ENCODE measurements around the gene ILDR2.

ILDR2 gene

DNA sequence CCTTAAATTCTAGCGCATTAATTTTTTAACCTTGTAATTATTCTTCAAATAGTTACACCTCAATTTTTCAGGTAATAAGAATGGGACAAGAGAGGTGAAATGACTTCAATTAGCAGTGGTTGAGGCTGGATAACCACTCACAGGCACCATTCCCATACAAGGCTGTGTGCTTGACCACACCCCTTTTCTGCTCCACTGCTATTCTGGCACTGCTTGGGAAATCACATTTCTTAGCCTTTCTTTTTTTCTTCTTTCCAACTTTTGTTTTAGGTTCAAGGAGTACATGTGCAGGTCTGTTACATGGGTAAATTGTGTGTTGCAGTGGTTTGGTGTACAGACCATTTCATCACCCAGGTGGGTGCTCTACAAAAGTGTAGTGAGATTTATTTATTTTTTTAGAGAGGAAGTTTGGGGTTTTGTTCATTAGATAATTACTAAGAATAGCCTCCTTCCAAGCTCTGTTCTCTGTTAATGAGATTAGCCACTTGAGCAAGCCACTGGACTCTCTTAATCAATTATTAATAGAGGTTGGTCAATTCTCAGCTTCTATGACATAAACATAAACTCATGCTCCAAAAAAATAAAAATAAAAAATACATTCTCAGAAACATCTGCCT is 14.4 kb downstream of the ILDR2 start:
- TF ChIP-seq POLR2AphosphoS5 (IDR thresholded peaks at IDR 0.05; ENCODE audit: low read depth, low read length): no peak
- TF ChIP-seq POLR2A (IDR thresholded peaks at IDR 0.05; ENCODE audit: low read depth, low read length): no peak
- no peak for TF ChIP-seq TAF1 (IDR thresholded peaks at IDR 0.05; ENCODE audit: borderline replicate concordance, low read depth, low read length)
- FAIRE-seq (no peak), DNase-seq (ENCODE audit: insufficient read length) (no peak)

DNA sequence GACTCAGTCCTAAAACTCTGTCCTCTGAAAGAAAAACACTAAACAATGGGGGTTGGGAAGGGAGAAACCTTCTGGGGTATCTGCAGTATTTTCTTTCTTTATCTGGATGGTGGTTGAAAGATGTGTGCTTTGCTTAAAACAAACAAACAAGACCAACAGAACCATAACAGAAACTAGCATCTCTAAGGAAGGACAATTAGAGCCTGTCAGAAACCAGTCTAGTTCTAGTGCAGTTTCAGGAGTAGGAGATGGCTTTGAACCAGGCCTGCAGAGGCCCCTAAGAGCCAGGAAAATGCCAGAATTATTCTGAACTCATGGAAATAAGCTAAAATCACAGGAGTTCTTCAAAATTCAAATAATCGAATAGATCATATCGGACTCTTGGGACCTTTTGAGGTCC is 18.5 kb downstream of the ILDR2 start:
- TF ChIP-seq POLR2A (IDR thresholded peaks at IDR 0.05; ENCODE audit: low read depth, low read length): no peak
- no peak for TF ChIP-seq TAF1 (IDR thresholded peaks at IDR 0.05; ENCODE audit: borderline replicate concordance, low read depth, low read length)
- TF ChIP-seq POLR2AphosphoS5 (IDR thresholded peaks at IDR 0.05; ENCODE audit: low read depth, low read length): no peak
- FAIRE-seq (no peak), DNase-seq (ENCODE audit: insufficient read length) (no peak)

DNA sequence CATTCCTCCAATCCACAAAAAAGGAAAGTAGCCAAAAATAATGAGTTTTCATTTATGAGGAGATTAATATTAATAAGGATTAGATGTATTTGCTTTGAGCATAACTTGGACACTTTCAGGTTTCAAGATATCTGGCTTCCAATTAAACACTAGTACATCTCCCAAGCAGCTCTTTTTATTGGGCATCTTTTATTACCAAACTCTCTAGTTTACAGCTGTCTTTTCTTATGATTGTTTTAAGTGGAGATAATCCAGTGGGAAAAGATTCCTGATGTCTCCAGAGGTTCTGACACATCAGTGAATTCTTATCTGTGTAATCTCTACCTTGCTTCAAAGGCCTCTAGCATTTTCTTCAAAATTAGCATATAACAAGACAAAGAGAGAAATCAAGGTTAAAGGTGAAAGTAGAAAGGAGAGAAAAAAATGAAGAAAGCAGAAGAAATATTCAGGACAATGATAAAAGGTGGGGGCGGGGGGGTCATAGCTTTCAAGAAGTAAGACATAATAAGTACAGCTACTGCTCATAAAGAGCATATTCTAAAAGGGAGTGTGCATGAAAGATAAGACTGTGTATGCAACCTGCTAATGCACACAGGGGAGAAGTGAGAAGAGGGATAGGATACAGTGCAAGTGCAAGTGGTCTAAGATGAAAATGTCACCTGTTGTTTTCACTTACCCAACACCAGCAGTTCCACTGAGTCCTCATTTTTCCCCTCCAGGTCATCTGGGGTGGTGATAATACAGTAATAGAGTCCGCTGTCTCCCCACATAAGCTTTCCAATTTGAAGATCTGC is 19.1 kb downstream of the ILDR2 start:
- TF ChIP-seq POLR2A (IDR thresholded peaks at IDR 0.05; ENCODE audit: low read depth, low read length): no peak
- TF ChIP-seq TAF1 (IDR thresholded peaks at IDR 0.05; ENCODE audit: borderline replicate concordance, low read depth, low read length): no peak
- no peak for TF ChIP-seq POLR2AphosphoS5 (IDR thresholded peaks at IDR 0.05; ENCODE audit: low read depth, low read length)
- no peak for FAIRE-seq

DNA sequence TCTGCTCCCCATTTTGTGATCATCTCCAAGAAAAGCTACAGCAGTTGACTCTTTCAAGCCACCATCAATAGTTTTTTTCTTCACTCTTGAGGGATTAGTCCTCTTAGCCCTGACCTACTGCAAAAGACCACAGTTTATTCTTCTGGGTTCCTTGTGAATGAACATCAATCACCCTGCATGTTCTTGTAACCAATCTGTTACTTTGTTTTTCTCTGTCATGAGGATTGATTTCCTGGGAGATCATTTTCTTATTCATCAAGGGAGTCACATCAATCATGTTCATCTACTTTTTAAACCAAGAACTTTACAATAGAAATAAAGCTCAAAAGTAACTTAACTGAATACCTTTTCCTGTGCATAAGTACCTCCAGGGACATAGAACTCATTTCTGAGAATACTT is 21.8 kb downstream of the ILDR2 start:
- DNase-seq (ENCODE audit: insufficient read length) (no peak), FAIRE-seq (no peak)
- TF ChIP-seq POLR2A (IDR thresholded peaks at IDR 0.05; ENCODE audit: low read depth, low read length) (no peak), TAF1 (IDR thresholded peaks at IDR 0.05; ENCODE audit: borderline replicate concordance, low read depth, low read length) (no peak), POLR2AphosphoS5 (IDR thresholded peaks at IDR 0.05; ENCODE audit: low read depth, low read length) (no peak)

More for the DNA sequence above, 19.1 kb downstream of the ILDR2 start:
- no peak for DNase-seq (ENCODE audit: insufficient read length)

- FAIRE-seq: no peak
- no peak for DNase-seq (ENCODE audit: insufficient read length)
- TF ChIP-seq POLR2A (IDR thresholded peaks at IDR 0.05; ENCODE audit: low read depth, low read length): no peak
- no peak for TF ChIP-seq TAF1 (IDR thresholded peaks at IDR 0.05; ENCODE audit: borderline replicate concordance, low read depth, low read length)
- TF ChIP-seq POLR2AphosphoS5 (IDR thresholded peaks at IDR 0.05; ENCODE audit: low read depth, low read length): no peak
These were observed 23.2 kb downstream of the ILDR2 start for GRCh38 chr1:166952002-166952746.

GRCh38 chr1:166951050-166951449 is 24.3 kb downstream of the ILDR2 start:
- no peak for DNase-seq (ENCODE audit: insufficient read length)
- no peak for FAIRE-seq
- TF ChIP-seq TAF1 (IDR thresholded peaks at IDR 0.05; ENCODE audit: borderline replicate concordance, low read depth, low read length) (no peak), POLR2A (IDR thresholded peaks at IDR 0.05; ENCODE audit: low read depth, low read length) (no peak), POLR2AphosphoS5 (IDR thresholded peaks at IDR 0.05; ENCODE audit: low read depth, low read length) (no peak)

GRCh38 chr1:166950156-166950555 is 25.2 kb downstream of the ILDR2 start:
- TF ChIP-seq TAF1 (IDR thresholded peaks at IDR 0.05; ENCODE audit: borderline replicate concordance, low read depth, low read length) (no peak), POLR2AphosphoS5 (IDR thresholded peaks at IDR 0.05; ENCODE audit: low read depth, low read length) (no peak), POLR2A (IDR thresholded peaks at IDR 0.05; ENCODE audit: low read depth, low read length) (no peak)
- DNase-seq (ENCODE audit: insufficient read length) (no peak), FAIRE-seq (no peak)

GRCh38 chr1:166948856-166949350 is 26.4 kb downstream of the ILDR2 start:
- FAIRE-seq (no peak), DNase-seq (ENCODE audit: insufficient read length) (no peak)
- TF ChIP-seq POLR2AphosphoS5 (IDR thresholded peaks at IDR 0.05; ENCODE audit: low read depth, low read length): no peak
- no peak for TF ChIP-seq POLR2A (IDR thresholded peaks at IDR 0.05; ENCODE audit: low read depth, low read length)
- TF ChIP-seq TAF1 (IDR thresholded peaks at IDR 0.05; ENCODE audit: borderline replicate concordance, low read depth, low read length): no peak

- no peak for TF ChIP-seq POLR2AphosphoS5 (IDR thresholded peaks at IDR 0.05; ENCODE audit: low read depth, low read length)
- TF ChIP-seq POLR2A (IDR thresholded peaks at IDR 0.05; ENCODE audit: low read depth, low read length): no peak
- TF ChIP-seq TAF1 (IDR thresholded peaks at IDR 0.05; ENCODE audit: borderline replicate concordance, low read depth, low read length): no peak
- DNase-seq (ENCODE audit: insufficient read length): peak; percentile 29
- no peak for FAIRE-seq
These were observed 27.8 kb downstream of the ILDR2 start for GRCh38 chr1:166947398-166948043.

GRCh38 chr1:166944186-166944967 is 31.0 kb downstream of the ILDR2 start:
- TF ChIP-seq POLR2A (IDR thresholded peaks at IDR 0.05; ENCODE audit: low read depth, low read length) (no peak), POLR2AphosphoS5 (IDR thresholded peaks at IDR 0.05; ENCODE audit: low read depth, low read length) (no peak), TAF1 (IDR thresholded peaks at IDR 0.05; ENCODE audit: borderline replicate concordance, low read depth, low read length) (no peak)
- no peak for DNase-seq (ENCODE audit: insufficient read length)
- peak; percentile 66 for FAIRE-seq
